Left lung (tissue), 10 donors: ENCODE data around the gene PAK6. TPM values are rescaled to one million over a fixed set of nuclear protein-coding genes. Genes with fewer than 3 reads are reported as not detected.

Source experiments
- ATAC-seq: fragments of 200-7000 bp; cut with Tn5 transposase; one replicate; pipeline ENCODE4 v1.9.1; 2020; ENCODE audit warnings: moderate library complexity
- DNase-seq, 4 donors: peaks; one replicate each; pipeline ENCODE4 v3.0.0-alpha.2; 2013 to 2020
- H3K27ac ChIP-seq, 2 donors: fragments of 200-600 bp; sonication (generic) in 1 of 2; one replicate each; pipeline versions ENCODE4 v1.5.0 to v1.8.0; 2020 to 2021
- H3K27me3 ChIP-seq, 2 donors: fragments of 200-600 bp; sonication (generic) in 1 of 2; one replicate each; pipeline versions ENCODE4 v1.5.0 to v1.8.0; 2020 to 2021
- H3K36me3 ChIP-seq, 2 donors: fragments of 200-600 bp; sonication (generic) in 1 of 2; one replicate each; pipeline versions ENCODE4 v1.5.0 to v1.8.0; 2020 to 2021
- H3K4me1 ChIP-seq, 2 donors: fragments of 200-600 bp; one replicate each; pipeline ENCODE4 v1.8.0; 2021
- H3K4me3 ChIP-seq, 2 donors: fragments of 200-600 bp; sonication (generic) in 1 of 2; one replicate each; pipeline versions ENCODE4 v1.5.0 to v1.8.0; 2020 to 2021; ENCODE audit warnings: mild to moderate bottlenecking in 1 of 2
- H3K9me3 ChIP-seq, 2 donors: fragments of 200-600 bp; sonication (generic) in 1 of 2; one replicate each; pipeline versions ENCODE4 v1.5.0 to v1.8.0; 2020 to 2021
- intact Hi-C, 2 donors: fragments of 100-400 bp; cut with DNase I; formaldehyde crosslinking; loops; one replicate each; pipeline versions ENCODE4 v1.11.2 to v1.14.2; 2022
- polyA plus RNA-seq, 6 donors: library from polyadenylated mRNA; unstranded; fragments of 120-200 nt; gene quantifications; one replicate each; pipeline ENCODE4 v1.2.1, GENCODE V29; 2013; ENCODE audit not compliant: insufficient read length in 6 of 6
- total RNA-seq, 2 donors: library from RNA; stranded (reverse); fragmentation: NEBNext Ultra II Directional; extraction: Animal tissue kit (Norgen Biotek cat#: 25700); gene quantifications; one replicate each; pipeline ENCODE4 v1.2.1, GENCODE V29; 2021
- TF ChIP-seq, protein P1 (sequence below), 2 donors: fragments of 200-600 bp; sonication (generic) in 1 of 2; IDR thresholded peaks; one replicate each; pipeline versions ENCODE4 v1.5.0 to v1.8.0; 2021; ENCODE audit warnings: antibody characterized with exemption in 2 of 2
- donor health status: DM: no; HTN: yes; CAD: no.
- donor health status: DM: no; HTN: no; CAD: no.

Gene PAK6
- total and polyA plus RNA-seq, 8 donors = 5.3 to 14.6 (median 8.1) TPM

DNA sequence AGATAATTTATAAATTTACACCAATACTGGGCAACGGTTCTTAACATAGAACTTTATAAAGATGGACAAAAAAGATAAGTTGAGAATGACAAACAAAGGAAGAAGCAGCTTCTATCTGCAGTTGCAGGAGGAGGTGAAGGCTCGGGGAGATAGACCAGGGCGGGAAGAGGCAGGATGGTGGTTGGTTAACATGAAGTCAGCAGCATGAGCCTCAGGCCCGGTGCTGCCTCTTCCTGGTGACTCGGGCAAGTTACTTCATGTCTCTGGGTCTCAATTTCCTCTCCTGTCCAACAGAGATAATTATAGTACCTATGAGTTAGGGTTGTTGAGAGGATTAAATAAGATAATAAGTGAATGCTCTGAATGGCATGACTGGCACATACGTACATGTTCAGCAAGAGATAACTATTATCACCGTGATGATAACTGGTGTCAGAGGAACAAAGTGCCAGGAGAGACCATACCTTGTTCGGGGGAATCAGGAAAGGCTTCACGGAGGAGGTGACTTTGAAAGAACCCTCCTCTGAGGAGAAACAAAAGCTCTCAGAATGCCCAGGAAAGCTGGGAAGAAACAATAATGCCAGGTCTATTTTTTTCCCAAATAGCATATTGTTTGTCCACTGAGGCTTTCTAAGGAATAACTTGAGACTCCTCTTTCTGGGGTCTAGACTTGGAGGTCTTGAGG is 4.4 kb downstream of the PAK6 start:
- Histone ChIP-seq H3K27me3 (peaks cover 0 to 27% of the 10 kb centered on the region in 2 donors), H3K27ac (no peak overlapping the region), H3K36me3 (no peaks in the 10 kb centered on the region), H3K4me3 (no peak overlapping the region), H3K4me1 (peaks cover 0 to 11% of the 10 kb centered on the region in 2 donors), H3K9me3 (no peaks in the 10 kb centered on the region)
- ATAC-seq = no peak
- DNase-seq = no peak
- intact Hi-C loops = no loop called here
- TF ChIP-seq, protein P1, sequence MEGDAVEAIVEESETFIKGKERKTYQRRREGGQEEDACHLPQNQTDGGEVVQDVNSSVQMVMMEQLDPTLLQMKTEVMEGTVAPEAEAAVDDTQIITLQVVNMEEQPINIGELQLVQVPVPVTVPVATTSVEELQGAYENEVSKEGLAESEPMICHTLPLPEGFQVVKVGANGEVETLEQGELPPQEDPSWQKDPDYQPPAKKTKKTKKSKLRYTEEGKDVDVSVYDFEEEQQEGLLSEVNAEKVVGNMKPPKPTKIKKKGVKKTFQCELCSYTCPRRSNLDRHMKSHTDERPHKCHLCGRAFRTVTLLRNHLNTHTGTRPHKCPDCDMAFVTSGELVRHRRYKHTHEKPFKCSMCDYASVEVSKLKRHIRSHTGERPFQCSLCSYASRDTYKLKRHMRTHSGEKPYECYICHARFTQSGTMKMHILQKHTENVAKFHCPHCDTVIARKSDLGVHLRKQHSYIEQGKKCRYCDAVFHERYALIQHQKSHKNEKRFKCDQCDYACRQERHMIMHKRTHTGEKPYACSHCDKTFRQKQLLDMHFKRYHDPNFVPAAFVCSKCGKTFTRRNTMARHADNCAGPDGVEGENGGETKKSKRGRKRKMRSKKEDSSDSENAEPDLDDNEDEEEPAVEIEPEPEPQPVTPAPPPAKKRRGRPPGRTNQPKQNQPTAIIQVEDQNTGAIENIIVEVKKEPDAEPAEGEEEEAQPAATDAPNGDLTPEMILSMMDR (IDR thresholded peaks at IDR 0.05) = no peak

DNA sequence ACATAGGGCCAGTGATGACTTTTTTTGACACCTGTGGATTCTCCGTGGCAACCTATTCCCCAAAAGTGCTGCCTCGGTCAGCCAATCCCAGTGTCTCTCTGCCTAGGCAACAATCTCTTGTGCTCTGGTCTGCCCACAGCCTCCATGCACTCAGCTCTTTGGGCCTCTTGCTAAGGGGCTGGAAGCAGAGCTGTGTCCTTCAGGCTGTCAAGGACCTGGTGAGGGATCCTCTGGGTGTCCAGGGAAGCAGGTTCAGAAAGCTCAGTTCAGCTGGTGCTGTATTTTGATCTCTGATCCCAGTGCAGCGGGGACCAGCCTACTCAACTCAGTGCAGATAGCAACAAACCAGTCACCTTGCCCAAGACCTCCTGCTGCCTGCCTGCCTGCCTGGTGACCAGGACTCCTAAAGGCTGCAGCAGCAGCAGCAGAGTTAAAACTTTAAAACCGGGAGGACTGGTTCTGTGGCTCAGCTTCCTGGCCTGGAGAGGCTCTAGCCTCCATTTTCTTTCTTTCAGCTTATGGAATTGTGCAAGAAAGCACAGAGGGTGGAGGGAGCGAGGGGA is 6.2 kb downstream of the PAK6 start:
- H3K27ac ChIP-seq = no peak overlapping the region
- ATAC-seq = peak; percentile 84

GRCh38 chr15:40245666-40246450 is 7.0 kb downstream of the PAK6 start:
- TF ChIP-seq, protein P1 (IDR thresholded peaks at IDR 0.05) = no peak
- Histone ChIP-seq H3K4me3 (no peak overlapping the region), H3K36me3 (no peaks in the 10 kb centered on the region), H3K27me3 (peaks cover 0 to 1% of the 10 kb centered on the region in 2 donors), H3K9me3 (no peaks in the 10 kb centered on the region), H3K4me1 (no peaks in the 10 kb centered on the region), H3K27ac (no peak overlapping the region)
- DNase-seq (peak in 2 of 4 donors; percentile 27 to 40), ATAC-seq (no peak)
- intact Hi-C loops = no loop called here

More for the DNA sequence above, 6.2 kb downstream of the PAK6 start:
- DNase-seq = peak; percentile 25 to 87 (median 30)
- peaks cover 0 to 9% of the 10 kb centered on the region in 2 donors for H3K27me3 ChIP-seq
- TF ChIP-seq, protein P1 (IDR thresholded peaks at IDR 0.05) = no peak
- H3K4me3 ChIP-seq = no peak overlapping the region
- H3K36me3 ChIP-seq = no peaks in the 10 kb centered on the region
- intact Hi-C loops = no loop called here
- H3K4me1 ChIP-seq = no peaks in the 10 kb centered on the region
- H3K9me3 ChIP-seq = no peaks in the 10 kb centered on the region

GRCh38 chr15:40246496-40247280 is 7.8 kb downstream of the PAK6 start:
- intact Hi-C loops = no loop called here
- H3K27me3 ChIP-seq = peaks cover 0 to 3% of the 10 kb centered on the region in 2 donors
- H3K4me3 ChIP-seq = no peak overlapping the region
- DNase-seq = peak in 2 of 4 donors; percentile 19 to 38
- TF ChIP-seq, protein P1 (IDR thresholded peaks at IDR 0.05) = no peak
- no peak overlapping the region for H3K27ac ChIP-seq
- no peaks in the 10 kb centered on the region for H3K9me3 ChIP-seq
- ATAC-seq = no peak
- no peaks in the 10 kb centered on the region for H3K36me3 ChIP-seq
- H3K4me1 ChIP-seq = no peaks in the 10 kb centered on the region
